ENCODE results near the gene UTP25.

- TF ChIP-seq EZH2 (IDR thresholded peaks at IDR 0.05), result no peak
- TF ChIP-seq RAD21 (IDR thresholded peaks at IDR 0.05; ENCODE audit: low read depth), result no peak
- no peak for TF ChIP-seq POLR2A (IDR thresholded peaks at IDR 0.05; ENCODE audit: borderline replicate concordance, extremely low read depth, insufficient read depth, insufficient read length)
- no peak for TF ChIP-seq CTCF (IDR thresholded peaks at IDR 0.05 in 2 of 3, conservative IDR thresholded peaks at IDR 0.05 in 1 of 3; ENCODE audit: borderline replicate concordance in 1 of 3, insufficient read depth in 1 of 3, low read depth in 2 of 3, low read length in 2 of 3)
- TF ChIP-seq MAX (IDR thresholded peaks at IDR 0.05), result no peak
- TF ChIP-seq ATF3 (IDR thresholded peaks at IDR 0.05), result no peak
- TF ChIP-seq POLR2AphosphoS5 (IDR thresholded peaks at IDR 0.05; ENCODE audit: low read depth, low read length), result no peak
- TF ChIP-seq FOSL1 (IDR thresholded peaks at IDR 0.05; ENCODE audit: low read depth), result no peak
- no peak for TF ChIP-seq CEBPB (IDR thresholded peaks at IDR 0.05; ENCODE audit: low read depth)
Observed at GRCh38 chr1:209807509-209807908, 20.3 kb upstream of the UTP25 start.
